ENCODE measurements around the gene ARHGAP32.

Gene ARHGAP32

DNA sequence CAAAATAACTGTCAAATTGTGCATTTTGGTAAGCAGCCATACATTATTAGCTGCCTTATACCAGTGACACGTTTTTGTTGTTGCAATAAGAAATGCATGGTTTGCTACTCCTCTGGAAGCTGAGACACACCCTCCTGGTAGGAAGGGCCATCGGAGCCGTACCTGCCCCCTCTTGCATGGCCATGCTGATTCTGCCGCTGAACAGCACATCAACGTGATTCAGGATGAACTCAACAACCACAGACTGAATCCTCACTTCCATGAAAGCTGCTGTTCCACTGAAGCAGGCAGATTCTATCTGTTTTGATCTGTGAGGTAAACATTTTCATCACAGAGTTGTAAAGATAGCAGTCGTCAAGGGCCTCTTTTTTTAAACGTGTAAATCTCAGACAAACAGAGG, 210.9 kb downstream of the ARHGAP32 start:
- Histone ChIP-seq H3K27me3 (ENCODE audit: control insufficient read depth, insufficient read depth, low read length) (no peaks in the 10 kb centered on the region), H3K27ac (ENCODE audit: low read depth, low read length) (no peak overlapping the region), H3K9me3 (ENCODE audit: control insufficient read depth, insufficient read depth, low read depth, low read length) (no peaks in the 10 kb centered on the region), H3K4me3 (ENCODE audit: low read depth, low read length) (no peak overlapping the region), H3K9ac (ENCODE audit: low read length) (no peak overlapping the region), H3K36me3 (ENCODE audit: control insufficient read depth, insufficient read depth, low read length) (peaks cover 19% of the 10 kb centered on the region), H3K4me1 (ENCODE audit: control insufficient read depth, insufficient read depth, low read length) (no peaks in the 10 kb centered on the region)

DNA sequence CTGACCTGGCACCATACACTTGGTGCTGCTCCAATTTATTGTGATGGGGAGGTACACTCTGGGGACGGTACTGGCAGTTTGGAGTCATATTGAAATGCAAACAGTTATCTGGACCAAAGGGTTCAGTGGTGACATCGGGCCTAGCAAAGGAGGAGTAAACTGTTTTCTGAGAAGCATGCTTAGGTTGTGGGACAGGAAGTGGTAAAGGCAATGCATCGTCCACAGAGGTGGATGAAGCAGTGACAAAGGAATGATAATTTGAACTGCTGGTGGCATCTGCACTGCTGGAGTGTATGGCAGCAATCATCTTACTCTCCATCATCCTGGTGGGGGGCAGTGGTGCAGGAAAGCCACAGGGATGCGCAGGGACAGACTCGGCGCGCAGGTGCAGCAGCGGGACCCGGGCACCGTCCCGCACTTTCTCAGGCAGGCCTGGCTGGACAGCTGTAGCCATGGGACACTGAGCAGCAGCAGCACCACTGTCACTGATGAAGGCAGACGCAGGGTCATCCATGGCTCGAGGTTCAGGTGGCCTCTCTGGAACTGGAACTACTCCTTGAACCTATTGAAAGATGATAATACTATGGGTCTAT, 221.4 kb downstream of the ARHGAP32 start:
- H3K4me3 ChIP-seq (ENCODE audit: low read depth, low read length): no peak overlapping the region
- H3K4me1 ChIP-seq (ENCODE audit: control insufficient read depth, insufficient read depth, low read length): no peaks in the 10 kb centered on the region
- no peaks in the 10 kb centered on the region for H3K9me3 ChIP-seq (ENCODE audit: control insufficient read depth, insufficient read depth, low read depth, low read length)
- H3K27ac ChIP-seq (ENCODE audit: low read depth, low read length): no peak overlapping the region
- H3K36me3 ChIP-seq (ENCODE audit: control insufficient read depth, insufficient read depth, low read length): peaks cover 55% of the 10 kb centered on the region
- H3K27me3 ChIP-seq (ENCODE audit: control insufficient read depth, insufficient read depth, low read length): no peaks in the 10 kb centered on the region
- no peak overlapping the region for H3K9ac ChIP-seq (ENCODE audit: low read length)

GRCh38 chr11:128968916-128969315, 223.2 kb downstream of the ARHGAP32 start:
- Histone ChIP-seq H3K27me3 (ENCODE audit: control insufficient read depth, insufficient read depth, low read length) (no peaks in the 10 kb centered on the region), H3K9me3 (ENCODE audit: control insufficient read depth, insufficient read depth, low read depth, low read length) (no peaks in the 10 kb centered on the region), H3K27ac (ENCODE audit: low read depth, low read length) (no peak overlapping the region), H3K36me3 (ENCODE audit: control insufficient read depth, insufficient read depth, low read length) (peaks cover 42% of the 10 kb centered on the region), H3K4me1 (ENCODE audit: control insufficient read depth, insufficient read depth, low read length) (peaks cover 8% of the 10 kb centered on the region; the same call in 1 of the 2 replicates), H3K4me3 (ENCODE audit: low read depth, low read length) (no peak overlapping the region), H3K9ac (ENCODE audit: low read length) (no peak overlapping the region)

- no peaks in the 10 kb centered on the region for H3K9me3 ChIP-seq (ENCODE audit: control insufficient read depth, insufficient read depth, low read depth, low read length)
- H3K4me3 ChIP-seq (ENCODE audit: low read depth, low read length): no peak overlapping the region
- H3K36me3 ChIP-seq (ENCODE audit: control insufficient read depth, insufficient read depth, low read length): peaks cover 30% of the 10 kb centered on the region
- no peak overlapping the region for H3K27ac ChIP-seq (ENCODE audit: low read depth, low read length)
- H3K9ac ChIP-seq (ENCODE audit: low read length): no peak overlapping the region
- no peaks in the 10 kb centered on the region for H3K27me3 ChIP-seq (ENCODE audit: control insufficient read depth, insufficient read depth, low read length)
- H3K4me1 ChIP-seq (ENCODE audit: control insufficient read depth, insufficient read depth, low read length): peaks cover 8% of the 10 kb centered on the region; the same call in 1 of the 2 replicates
Observed at GRCh38 chr11:128967578-128967977, 224.5 kb downstream of the ARHGAP32 start.

DNA sequence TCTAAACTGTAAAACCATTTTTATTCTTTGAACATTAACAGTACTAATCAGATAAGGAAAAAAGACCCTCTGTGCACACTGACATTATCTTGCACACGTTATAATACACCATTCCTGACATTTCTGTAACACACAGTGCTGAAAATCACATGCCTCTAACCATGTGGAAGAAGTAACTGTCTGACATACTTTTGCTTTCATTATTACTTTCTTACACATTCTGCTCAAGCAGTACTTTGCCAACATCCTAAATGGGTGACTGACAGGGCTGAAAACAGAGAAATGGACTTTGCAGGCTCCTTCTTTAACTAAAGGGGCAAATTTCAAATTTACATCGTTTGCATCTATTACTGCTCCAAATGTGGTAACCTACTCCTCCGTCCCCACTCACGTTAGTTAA, 226.6 kb downstream of the ARHGAP32 start:
- peaks cover 8% of the 10 kb centered on the region; the same call in 1 of the 2 replicates for H3K4me1 ChIP-seq (ENCODE audit: control insufficient read depth, insufficient read depth, low read length)
- H3K36me3 ChIP-seq (ENCODE audit: control insufficient read depth, insufficient read depth, low read length): peaks cover 17% of the 10 kb centered on the region
- no peak overlapping the region for H3K9ac ChIP-seq (ENCODE audit: low read length)
- H3K27ac ChIP-seq (ENCODE audit: low read depth, low read length): no peak overlapping the region
- no peak overlapping the region for H3K4me3 ChIP-seq (ENCODE audit: low read depth, low read length)
- no peaks in the 10 kb centered on the region for H3K9me3 ChIP-seq (ENCODE audit: control insufficient read depth, insufficient read depth, low read depth, low read length)
- H3K27me3 ChIP-seq (ENCODE audit: control insufficient read depth, insufficient read depth, low read length): no peaks in the 10 kb centered on the region

DNA sequence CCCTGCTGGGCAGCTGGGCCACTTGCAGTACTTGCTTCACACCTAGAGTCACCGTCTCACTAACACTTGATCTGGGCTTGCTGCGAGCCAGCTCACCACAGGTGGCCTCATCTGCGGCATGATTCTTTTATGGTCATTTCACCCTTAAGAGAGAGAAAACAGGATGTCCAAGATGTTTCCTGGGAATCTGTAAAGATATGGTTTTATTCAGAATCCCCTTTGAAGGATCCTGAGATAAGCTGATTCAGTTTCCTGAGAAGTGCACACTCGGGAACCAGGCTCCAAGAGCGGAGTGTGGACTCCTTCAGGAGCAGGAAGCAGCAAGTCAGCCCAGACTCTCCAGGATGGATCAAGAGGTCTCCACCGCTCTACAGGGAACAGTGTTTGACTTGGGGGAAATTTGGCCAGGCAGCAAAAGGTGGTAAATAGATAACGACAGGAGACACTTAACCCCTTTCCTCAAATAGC, 227.6 kb downstream of the ARHGAP32 start:
- no peak overlapping the region for H3K9ac ChIP-seq (ENCODE audit: low read length)
- peaks cover 8% of the 10 kb centered on the region; the same call in 1 of the 2 replicates for H3K4me1 ChIP-seq (ENCODE audit: control insufficient read depth, insufficient read depth, low read length)
- H3K36me3 ChIP-seq (ENCODE audit: control insufficient read depth, insufficient read depth, low read length): peaks cover 7% of the 10 kb centered on the region
- no peak overlapping the region for H3K4me3 ChIP-seq (ENCODE audit: low read depth, low read length)
- no peaks in the 10 kb centered on the region for H3K9me3 ChIP-seq (ENCODE audit: control insufficient read depth, insufficient read depth, low read depth, low read length)
- no peaks in the 10 kb centered on the region for H3K27me3 ChIP-seq (ENCODE audit: control insufficient read depth, insufficient read depth, low read length)
- peak overlapping the region; percentile 23; the same call in 1 of the 2 replicates for H3K27ac ChIP-seq (ENCODE audit: low read depth, low read length)

DNA sequence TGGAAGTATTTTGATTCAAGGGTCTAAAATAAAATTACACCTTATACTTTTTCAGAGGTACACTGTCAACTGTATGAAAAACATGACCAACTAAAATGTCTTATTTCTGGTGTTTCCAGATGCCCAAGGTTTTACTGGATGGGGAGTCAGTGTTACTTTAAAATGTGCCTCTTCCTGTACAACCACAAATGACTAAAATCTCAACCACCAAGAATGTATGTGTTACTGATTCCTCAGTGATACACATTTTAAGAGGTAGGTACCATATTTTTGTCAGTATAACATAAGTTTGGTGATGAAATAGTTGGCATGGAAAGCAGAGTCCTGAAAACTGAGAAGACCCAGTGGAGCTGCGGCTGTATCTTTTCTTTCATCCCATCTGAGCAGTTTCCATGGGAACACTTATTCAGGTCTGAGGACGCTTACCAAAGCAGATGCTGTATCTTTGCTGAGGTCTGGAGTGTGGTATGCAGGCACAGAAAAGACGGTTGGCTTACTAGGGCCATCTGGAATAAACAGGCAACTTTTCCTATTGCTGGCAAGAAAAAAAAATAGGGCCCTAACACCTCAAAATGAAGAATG, 228.3 kb downstream of the ARHGAP32 start:
- Histone ChIP-seq H3K36me3 (ENCODE audit: control insufficient read depth, insufficient read depth, low read length) (peaks cover 1% of the 10 kb centered on the region; the same call in 1 of the 2 replicates), H3K4me1 (ENCODE audit: control insufficient read depth, insufficient read depth, low read length) (peaks cover 8% of the 10 kb centered on the region; the same call in 1 of the 2 replicates), H3K27me3 (ENCODE audit: control insufficient read depth, insufficient read depth, low read length) (no peaks in the 10 kb centered on the region), H3K9me3 (ENCODE audit: control insufficient read depth, insufficient read depth, low read depth, low read length) (no peaks in the 10 kb centered on the region), H3K27ac (ENCODE audit: low read depth, low read length) (no peak overlapping the region; the same call in 1 of the 2 replicates), H3K4me3 (ENCODE audit: low read depth, low read length) (no peak overlapping the region), H3K9ac (ENCODE audit: low read length) (no peak overlapping the region)

- Histone ChIP-seq H3K27ac (ENCODE audit: low read depth, low read length) (no peak overlapping the region), H3K4me1 (ENCODE audit: control insufficient read depth, insufficient read depth, low read length) (peaks cover 8% of the 10 kb centered on the region; the same call in 1 of the 2 replicates), H3K36me3 (ENCODE audit: control insufficient read depth, insufficient read depth, low read length) (no peaks in the 10 kb centered on the region), H3K27me3 (ENCODE audit: control insufficient read depth, insufficient read depth, low read length) (no peaks in the 10 kb centered on the region), H3K9ac (ENCODE audit: low read length) (no peak overlapping the region), H3K4me3 (ENCODE audit: low read depth, low read length) (no peak overlapping the region), H3K9me3 (ENCODE audit: control insufficient read depth, insufficient read depth, low read depth, low read length) (no peaks in the 10 kb centered on the region)
Observed at GRCh38 chr11:128962896-128963295, 229.2 kb downstream of the ARHGAP32 start.

DNA sequence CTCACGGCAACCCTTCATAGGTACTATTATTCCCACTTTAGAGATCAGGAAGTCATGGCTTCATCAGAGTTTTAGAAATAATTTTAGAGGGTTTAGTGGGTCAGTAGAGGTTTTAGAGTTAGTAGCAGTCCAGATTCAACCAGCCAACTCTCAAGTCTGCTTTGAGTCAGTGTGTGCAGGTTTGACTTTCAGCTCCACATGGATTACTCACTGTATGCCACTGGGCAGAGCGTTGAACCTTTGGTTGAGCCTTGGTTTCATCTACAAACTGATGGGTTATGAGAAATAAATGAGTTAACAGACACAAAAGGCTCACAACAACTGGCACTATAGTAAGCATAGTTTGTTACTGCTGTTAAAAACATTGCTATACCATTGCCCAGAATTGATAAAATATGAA, 230.5 kb downstream of the ARHGAP32 start:
- Histone ChIP-seq H3K4me3 (ENCODE audit: low read depth, low read length) (no peak overlapping the region), H3K4me1 (ENCODE audit: control insufficient read depth, insufficient read depth, low read length) (peaks cover 8% of the 10 kb centered on the region; the same call in 1 of the 2 replicates), H3K9me3 (ENCODE audit: control insufficient read depth, insufficient read depth, low read depth, low read length) (no peaks in the 10 kb centered on the region), H3K9ac (ENCODE audit: low read length) (no peak overlapping the region), H3K27me3 (ENCODE audit: control insufficient read depth, insufficient read depth, low read length) (no peaks in the 10 kb centered on the region), H3K27ac (ENCODE audit: low read depth, low read length) (no peak overlapping the region), H3K36me3 (ENCODE audit: control insufficient read depth, insufficient read depth, low read length) (no peaks in the 10 kb centered on the region)

- Histone ChIP-seq H3K9ac (ENCODE audit: low read length) (no peak overlapping the region), H3K4me1 (ENCODE audit: control insufficient read depth, insufficient read depth, low read length) (no peaks in the 10 kb centered on the region), H3K36me3 (ENCODE audit: control insufficient read depth, insufficient read depth, low read length) (no peaks in the 10 kb centered on the region), H3K27me3 (ENCODE audit: control insufficient read depth, insufficient read depth, low read length) (no peaks in the 10 kb centered on the region; the same call in 1 of the 2 replicates), H3K9me3 (ENCODE audit: control insufficient read depth, insufficient read depth, low read depth, low read length) (no peaks in the 10 kb centered on the region), H3K27ac (ENCODE audit: low read depth, low read length) (no peak overlapping the region), H3K4me3 (ENCODE audit: low read depth, low read length) (no peak overlapping the region)
Observed at GRCh38 chr11:128957202-128957482, 235.0 kb downstream of the ARHGAP32 start.

- Histone ChIP-seq H3K27ac (ENCODE audit: low read depth, low read length) (no peak overlapping the region), H3K27me3 (ENCODE audit: control insufficient read depth, insufficient read depth, low read length) (no peaks in the 10 kb centered on the region; the same call in 1 of the 2 replicates), H3K4me3 (ENCODE audit: low read depth, low read length) (no peak overlapping the region), H3K36me3 (ENCODE audit: control insufficient read depth, insufficient read depth, low read length) (no peaks in the 10 kb centered on the region), H3K4me1 (ENCODE audit: control insufficient read depth, insufficient read depth, low read length) (no peaks in the 10 kb centered on the region), H3K9me3 (ENCODE audit: control insufficient read depth, insufficient read depth, low read depth, low read length) (no peaks in the 10 kb centered on the region), H3K9ac (ENCODE audit: low read length) (no peak overlapping the region)
Observed at GRCh38 chr11:128956401-128957201, 235.5 kb downstream of the ARHGAP32 start.
